ENCODE measurements around the gene BCORL1. TPM values are rescaled to one million over a fixed set of nuclear protein-coding genes. Genes with fewer than 3 reads are reported as not detected.

BCORL1 gene
- total RNA-seq, 3 donors from 2014 or later (not counting 1 experiment from before 2014, with no cell fraction given): 6.5 to 10.5 (median 9.9) TPM

GRCh38 chrX:130083107-130083490 is 100.7 kb downstream of the BCORL1 start:
- H3K36me3 ChIP-seq (ENCODE audit: control insufficient read depth, insufficient read depth, low read length): peaks cover 11% of the 10 kb centered on the region
- H3K4me3 Mint-ChIP-seq: peak overlapping the region; percentile 88
- no peaks in the 10 kb centered on the region for H3K27me3 ChIP-seq (ENCODE audit: control insufficient read depth, insufficient read depth, low read length)
- peaks cover 86% of the 10 kb centered on the region for H3K4me1 ChIP-seq (ENCODE audit: control insufficient read depth, insufficient read depth, low read length)
- H3K27ac ChIP-seq (ENCODE audit: low read length): peak overlapping the region; percentile 89
- H3K4me3 ChIP-seq (ENCODE audit: low read length): peak overlapping the region; percentile 33
- peaks cover 66 to 67% of the 10 kb centered on the region in 2 donors for H3K4me1 Mint-ChIP-seq
- no peak for TF ChIP-seq CTCF (IDR thresholded peaks at IDR 0.05)
- H3K9me3 Mint-ChIP-seq: no peaks in the 10 kb centered on the region
- DNase-seq (no peak), ATAC-seq (no peak)
- no peaks in the 10 kb centered on the region for H3K9me3 ChIP-seq (ENCODE audit: control insufficient read depth, insufficient read depth, low read length)
- intact Hi-C loops (cut with micrococcal nuclease): loop anchor here (5.0 kb wide), 1 partner anchor 89 kb away; the partner anchor contains the start of gene RAB33A
- H3K36me3 Mint-ChIP-seq: no peaks in the 10 kb centered on the region
- WGBS (ENCODE audit: insufficient coverage): 28% methylated on average over 3 of the region's 7 CpGs
- H3K27me3 Mint-ChIP-seq (ENCODE audit: low read depth in 2 of 2): no peaks in the 10 kb centered on the region
- peak overlapping the region; percentile 84 to 88 for H3K27ac Mint-ChIP-seq

- peaks cover 93% of the 10 kb centered on the region for H3K4me1 ChIP-seq (ENCODE audit: control insufficient read depth, insufficient read depth, low read length)
- H3K27me3 Mint-ChIP-seq (ENCODE audit: low read depth in 2 of 2): no peaks in the 10 kb centered on the region
- no peaks in the 10 kb centered on the region for H3K9me3 Mint-ChIP-seq
- 6% methylated on average over 15 of the region's 15 CpGs for WGBS (ENCODE audit: insufficient coverage)
- H3K27ac Mint-ChIP-seq: peak overlapping the region; percentile 84 to 88
- H3K36me3 ChIP-seq (ENCODE audit: control insufficient read depth, insufficient read depth, low read length): peaks cover 11% of the 10 kb centered on the region
- H3K4me3 Mint-ChIP-seq: peak overlapping the region; percentile 88
- no peaks in the 10 kb centered on the region for H3K9me3 ChIP-seq (ENCODE audit: control insufficient read depth, insufficient read depth, low read length)
- intact Hi-C loops (cut with micrococcal nuclease): loop anchor here (2.0 to 5.0 kb wide), 2 partner anchors 23 to 88 kb away; partner anchors contain the start of gene RAB33A
- TF ChIP-seq CTCF (IDR thresholded peaks at IDR 0.05): no peak
- peak overlapping the region; percentile 46 for H3K4me3 ChIP-seq (ENCODE audit: low read length)
- ATAC-seq (no peak), DNase-seq (peak in 1 of 2 donors; percentile 37)
- H3K27ac ChIP-seq (ENCODE audit: low read length): peak overlapping the region; percentile 89
- H3K27me3 ChIP-seq (ENCODE audit: control insufficient read depth, insufficient read depth, low read length): no peaks in the 10 kb centered on the region
- H3K4me1 Mint-ChIP-seq: peaks cover 68 to 73% of the 10 kb centered on the region in 2 donors
- no peaks in the 10 kb centered on the region for H3K36me3 Mint-ChIP-seq
These were observed 101.4 kb downstream of the BCORL1 start for GRCh38 chrX:130083656-130084382.

- Mint-ChIP-seq H3K36me3 (no peaks in the 10 kb centered on the region), H3K9me3 (no peaks in the 10 kb centered on the region), H3K27ac (peak overlapping the region; percentile 84 to 88), H3K27me3 (ENCODE audit: low read depth in 2 of 2) (no peaks in the 10 kb centered on the region), H3K4me3 (peak overlapping the region; percentile 88), H3K4me1 (peaks cover 65 to 75% of the 10 kb centered on the region in 2 donors)
- ATAC-seq: peak in 2 of 3 donors; percentile 16 to 22
- peaks cover 99% of the 10 kb centered on the region for H3K4me1 ChIP-seq (ENCODE audit: control insufficient read depth, insufficient read depth, low read length)
- DNase-seq: peak in 1 of 2 donors; percentile 49
- peaks cover 11% of the 10 kb centered on the region for H3K36me3 ChIP-seq (ENCODE audit: control insufficient read depth, insufficient read depth, low read length)
- TF ChIP-seq CTCF (IDR thresholded peaks at IDR 0.05): no peak
- H3K27me3 ChIP-seq (ENCODE audit: control insufficient read depth, insufficient read depth, low read length): no peaks in the 10 kb centered on the region
- H3K4me3 ChIP-seq (ENCODE audit: low read length): peak overlapping the region; percentile 46
- H3K9me3 ChIP-seq (ENCODE audit: control insufficient read depth, insufficient read depth, low read length): no peaks in the 10 kb centered on the region
- intact Hi-C loops (cut with micrococcal nuclease): loop anchor here (2.0 to 5.0 kb wide), 3 partner anchors 22 to 302 kb away; partner anchors contain the start of gene RAB33A
- H3K27ac ChIP-seq (ENCODE audit: low read length): peak overlapping the region; percentile 89
- 4% methylated on average over 7 of the region's 9 CpGs for WGBS (ENCODE audit: insufficient coverage)
These were observed 102.3 kb downstream of the BCORL1 start for GRCh38 chrX:130084631-130085237.
